ENCODE data around the gene RRAGB.

GRCh38 chrX:55796496-55796895 lies 78.9 kb downstream of the RRAGB start:
- TF ChIP-seq POLR2A (IDR thresholded peaks at IDR 0.05): no peak
- no peak for TF ChIP-seq CTCF (IDR thresholded peaks at IDR 0.05)
